ENCODE data around the gene NLRC3.

NLRC3 gene

DNA sequence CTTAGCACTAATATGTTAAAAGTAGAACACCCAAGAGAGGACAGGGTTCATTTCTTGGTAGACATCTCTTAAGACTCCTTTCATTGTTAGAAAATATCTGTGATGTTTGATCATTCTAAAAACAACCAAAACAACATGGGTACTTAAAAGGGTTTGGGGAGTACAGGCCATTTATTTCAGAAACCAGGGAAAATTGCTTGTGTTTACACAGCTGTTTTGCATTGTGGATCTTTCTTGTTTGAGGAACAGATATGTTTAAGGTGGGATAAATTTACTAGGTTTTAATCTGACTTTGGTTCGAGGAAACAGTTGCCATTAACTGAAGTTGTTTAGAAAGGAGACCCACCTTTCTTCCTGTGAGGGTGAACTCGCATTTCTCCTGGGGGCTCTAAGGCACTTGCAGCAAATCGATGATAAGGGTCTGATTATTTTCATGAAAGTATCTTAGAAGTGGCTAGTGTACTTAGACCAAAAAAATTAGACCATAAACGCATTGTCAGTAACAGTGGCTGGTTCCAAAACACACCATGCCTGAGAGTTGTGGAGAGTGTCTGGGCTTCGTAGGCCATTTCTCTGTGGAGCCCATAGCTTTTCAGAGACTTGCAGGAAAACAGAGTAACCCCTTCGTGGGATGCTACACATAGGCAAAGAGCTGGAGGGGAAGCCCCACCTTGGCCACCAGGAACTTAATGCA lies 58.8 kb downstream of the NLRC3 start:
- TF ChIP-seq, protein P1, sequence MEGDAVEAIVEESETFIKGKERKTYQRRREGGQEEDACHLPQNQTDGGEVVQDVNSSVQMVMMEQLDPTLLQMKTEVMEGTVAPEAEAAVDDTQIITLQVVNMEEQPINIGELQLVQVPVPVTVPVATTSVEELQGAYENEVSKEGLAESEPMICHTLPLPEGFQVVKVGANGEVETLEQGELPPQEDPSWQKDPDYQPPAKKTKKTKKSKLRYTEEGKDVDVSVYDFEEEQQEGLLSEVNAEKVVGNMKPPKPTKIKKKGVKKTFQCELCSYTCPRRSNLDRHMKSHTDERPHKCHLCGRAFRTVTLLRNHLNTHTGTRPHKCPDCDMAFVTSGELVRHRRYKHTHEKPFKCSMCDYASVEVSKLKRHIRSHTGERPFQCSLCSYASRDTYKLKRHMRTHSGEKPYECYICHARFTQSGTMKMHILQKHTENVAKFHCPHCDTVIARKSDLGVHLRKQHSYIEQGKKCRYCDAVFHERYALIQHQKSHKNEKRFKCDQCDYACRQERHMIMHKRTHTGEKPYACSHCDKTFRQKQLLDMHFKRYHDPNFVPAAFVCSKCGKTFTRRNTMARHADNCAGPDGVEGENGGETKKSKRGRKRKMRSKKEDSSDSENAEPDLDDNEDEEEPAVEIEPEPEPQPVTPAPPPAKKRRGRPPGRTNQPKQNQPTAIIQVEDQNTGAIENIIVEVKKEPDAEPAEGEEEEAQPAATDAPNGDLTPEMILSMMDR (IDR thresholded peaks at IDR 0.05; ENCODE audit: borderline replicate concordance, insufficient read depth, low read depth, low read length), result no peak
- H3K4me3 ChIP-seq (ENCODE audit: low read depth, low read length), result no peak overlapping the region

DNA sequence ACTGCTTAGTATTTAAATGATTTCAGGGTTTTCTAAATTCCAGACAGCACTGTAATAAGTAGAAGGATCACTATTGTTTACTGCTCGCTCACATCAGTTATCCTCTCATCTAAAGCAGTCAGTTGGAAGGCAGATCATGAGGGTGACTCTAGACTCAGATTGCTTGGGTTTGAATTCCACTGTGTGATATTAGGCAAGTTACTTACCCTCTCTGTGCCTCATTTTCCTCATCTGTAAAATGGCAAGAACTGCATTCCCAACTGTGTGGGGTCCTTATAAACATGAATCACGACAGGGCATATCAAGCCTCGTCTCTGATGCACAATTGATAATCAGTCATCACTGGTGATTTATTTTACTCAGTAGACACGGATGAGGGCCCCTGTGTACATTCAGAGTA lies 61.3 kb downstream of the NLRC3 start:
- TF ChIP-seq, protein P1 (IDR thresholded peaks at IDR 0.05; ENCODE audit: borderline replicate concordance, insufficient read depth, low read depth, low read length), result no peak
- no peak overlapping the region for H3K4me3 ChIP-seq (ENCODE audit: low read depth, low read length)

DNA sequence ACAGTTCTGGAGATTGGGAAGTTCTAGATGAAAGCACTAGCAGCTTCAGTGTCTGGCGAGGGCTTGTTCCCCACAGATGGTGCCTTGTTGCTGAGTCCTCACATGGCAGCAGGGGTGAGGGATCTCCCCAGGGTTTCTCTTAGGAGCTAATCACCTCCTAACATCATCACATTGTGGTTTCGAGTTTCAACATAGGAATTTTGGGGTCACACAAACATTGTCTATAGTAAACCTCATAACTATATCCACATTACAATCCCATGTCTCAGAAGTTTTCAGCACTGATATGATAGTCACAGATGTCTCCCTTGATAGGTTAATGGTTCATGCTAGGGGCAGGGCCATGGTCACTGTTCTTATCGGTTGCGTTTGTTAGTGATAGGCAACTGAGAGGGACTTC lies 62.6 kb downstream of the NLRC3 start:
- TF ChIP-seq, protein P1 (IDR thresholded peaks at IDR 0.05; ENCODE audit: borderline replicate concordance, insufficient read depth, low read depth, low read length), result no peak
- no peak overlapping the region for H3K4me3 ChIP-seq (ENCODE audit: low read depth, low read length)

GRCh38 chr16:3513892-3514583 lies 63.2 kb downstream of the NLRC3 start:
- TF ChIP-seq, protein P1 (IDR thresholded peaks at IDR 0.05; ENCODE audit: borderline replicate concordance, insufficient read depth, low read depth, low read length), result no peak

DNA sequence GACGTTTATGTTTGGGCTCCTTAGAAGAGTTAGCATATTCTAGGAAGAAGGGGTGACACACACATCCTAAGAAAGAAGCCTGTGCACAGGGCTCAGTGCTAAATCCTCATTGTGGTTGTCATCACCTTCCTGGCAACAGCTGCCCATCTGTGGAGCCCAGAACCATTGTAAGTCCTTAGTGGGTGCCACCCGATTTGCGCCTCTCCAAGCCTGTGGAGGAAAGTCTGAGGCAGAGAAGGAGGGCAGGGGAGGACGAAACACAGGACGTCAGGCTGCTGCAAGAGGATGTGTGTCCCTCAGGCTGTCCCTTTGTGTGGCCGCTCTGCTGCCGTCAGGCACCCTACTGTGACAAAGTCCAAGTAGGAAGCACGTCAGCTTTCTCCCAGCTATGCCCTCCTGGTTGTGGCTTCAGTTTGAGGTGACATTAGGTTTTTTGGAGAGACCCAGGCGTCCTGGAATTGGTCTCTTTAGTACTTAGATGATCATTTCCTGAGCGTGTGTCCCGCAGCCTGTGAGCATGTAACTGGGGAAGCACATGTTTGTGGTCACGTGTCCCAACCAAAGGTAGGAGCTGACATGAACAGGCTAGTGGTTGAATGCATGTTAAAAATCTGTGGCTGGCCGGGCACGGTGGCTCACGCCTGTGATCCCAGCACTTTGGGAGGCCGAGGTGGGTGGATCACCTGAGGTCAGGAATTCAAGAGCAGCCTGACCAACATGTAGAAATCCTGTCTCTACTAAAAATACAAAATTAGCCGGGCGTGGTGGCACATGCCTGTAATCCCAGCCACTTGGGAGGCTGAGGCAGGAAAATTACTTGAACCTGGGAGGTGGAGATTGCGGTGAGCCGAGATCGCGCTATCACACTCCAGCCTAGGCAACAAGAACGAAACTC lies 65.7 kb downstream of the NLRC3 start:
- TF ChIP-seq, protein P1 (IDR thresholded peaks at IDR 0.05; ENCODE audit: borderline replicate concordance, insufficient read depth, low read depth, low read length), result no peak
- no peak overlapping the region for H3K4me3 ChIP-seq (ENCODE audit: low read depth, low read length)

More at GRCh38 chr16:3513892-3514583, 63.2 kb downstream of the NLRC3 start:
- no peak overlapping the region for H3K4me3 ChIP-seq (ENCODE audit: low read depth, low read length)

DNA sequence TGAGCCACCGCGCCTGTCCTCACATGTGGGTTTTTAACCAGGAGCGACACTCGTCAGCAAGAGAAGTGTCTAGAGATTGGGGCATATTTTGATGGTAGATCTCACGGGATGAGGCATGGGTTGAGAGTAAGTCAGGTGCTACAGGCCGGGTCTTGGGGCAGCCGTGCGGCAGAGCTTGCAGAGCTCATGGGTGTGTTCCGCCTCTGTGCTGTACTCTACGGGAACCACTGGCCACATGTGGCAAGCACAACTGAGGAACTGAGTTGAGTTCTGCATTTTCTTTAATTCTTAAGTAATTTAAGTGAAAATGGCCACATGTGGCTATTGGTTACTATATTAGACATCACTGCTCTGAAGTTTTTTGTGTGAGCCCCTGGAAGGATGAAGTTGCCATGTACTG lies 66.8 kb downstream of the NLRC3 start:
- TF ChIP-seq, protein P1 (IDR thresholded peaks at IDR 0.05; ENCODE audit: borderline replicate concordance, insufficient read depth, low read depth, low read length), result no peak
- no peak overlapping the region for H3K4me3 ChIP-seq (ENCODE audit: low read depth, low read length)

Data from GM12875 (cell line).